Fibroblast of villous mesenchyme (primary cell): ENCODE data around the gene LKAAEAR1. TPM values are rescaled to one million over a fixed set of nuclear protein-coding genes. Genes with fewer than 3 reads are reported as not detected.

Experiments
- small RNA-seq: library from RNA; depleted of rRNA; stranded (forward); fragments of <200 nt; gene quantifications from one replicate; pipeline ENCODE3, GENCODE V24; 2012
- total RNA-seq: library from RNA; depleted of rRNA; stranded (reverse); fragments of >200 nt; gene quantifications from 2 replicates; pipeline ENCODE4 v1.2.3, GENCODE V29; 2012

Gene LKAAEAR1
- total RNA-seq, 1 donor, result not detected

Small RNAs within 50 kb of the gene (small RNA-seq; reads per million reads assigned to genes)
- gene AL355803.1 (not detected), gene MIR6813 (not detected)

Other genes with a start within 250 kb of the LKAAEAR1 start
- not detected in 2 replicates for gene ABHD16B, start 222.9 kb downstream of the LKAAEAR1 start, total RNA-seq
- gene TPD52L2, start 219.1 kb downstream of the LKAAEAR1 start, total RNA-seq, result 103 and 115 TPM in 2 replicates
- 51.2 and 61.7 TPM in 2 replicates for gene DNAJC5, start 189.3 kb downstream of the LKAAEAR1 start, total RNA-seq
- 20.9 and 25.0 TPM in 2 replicates for gene UCKL1, start 128.0 kb downstream of the LKAAEAR1 start, total RNA-seq
- 13.8 and 15.8 TPM in 2 replicates for gene ZNF512B, start 114.5 kb downstream of the LKAAEAR1 start, total RNA-seq
- gene SAMD10, start 104.8 kb downstream of the LKAAEAR1 start, total RNA-seq, result 0.64 and 1.3 TPM in 2 replicates
- gene PRPF6, start 103.3 kb downstream of the LKAAEAR1 start, total RNA-seq, result 52.7 and 53.8 TPM in 2 replicates
- 0.43 and 0.97 TPM in 2 replicates for gene C20orf204, start 48.2 kb downstream of the LKAAEAR1 start, total RNA-seq
- under 0.01 TPM in 1 of 2 replicates, not detected in the other for gene SOX18, start 34.8 kb downstream of the LKAAEAR1 start, total RNA-seq
- gene TCEA2, start 21.2 kb downstream of the LKAAEAR1 start, total RNA-seq, result 20.7 and 24.2 TPM in 2 replicates
- gene RGS19, start 4.9 kb downstream of the LKAAEAR1 start, total RNA-seq, result 13.0 and 13.2 TPM in 2 replicates
- gene OPRL1, start 4.3 kb downstream of the LKAAEAR1 start, total RNA-seq, result 1.6 and 1.7 TPM in 2 replicates
- not detected in 2 replicates for gene NPBWR2, start 23.2 kb upstream of the LKAAEAR1 start, total RNA-seq
- gene MYT1, start 80.1 kb upstream of the LKAAEAR1 start, total RNA-seq, result not detected in 2 replicates
- 40.3 and 54.0 TPM in 2 replicates for gene PCMTD2, start 171.3 kb upstream of the LKAAEAR1 start, total RNA-seq